Glutamatergic neuron (in vitro differentiated cells): Measurements from ENCODE around the gene ATP1B1. TPM values are rescaled to one million over a fixed set of nuclear protein-coding genes. Genes with fewer than 3 reads are reported as not detected.

ENCODE experiments used
- DNase-seq: peaks from one replicate; pipeline ENCODE4 v3.0.0; 2022
- H3K27ac Mint-ChIP-seq: one replicate; pipeline ENCODE4 v1.8.0; 2020; ENCODE audit warnings: mild to moderate bottlenecking, mixed read lengths, inconsistent platforms; ENCODE audit not compliant: unreplicated experiment
- H3K27me3 Mint-ChIP-seq: one replicate; pipeline ENCODE4 v1.8.0; 2020; ENCODE audit warnings: mild to moderate bottlenecking, moderate library complexity, mixed read lengths, inconsistent platforms; ENCODE audit not compliant: unreplicated experiment
- H3K36me3 Mint-ChIP-seq: one replicate; pipeline ENCODE4 v1.8.0; 2020; ENCODE audit warnings: mild to moderate bottlenecking, mixed read lengths, inconsistent platforms; ENCODE audit not compliant: unreplicated experiment
- H3K4me1 Mint-ChIP-seq: one replicate; pipeline ENCODE4 v1.8.0; 2020; ENCODE audit warnings: mild to moderate bottlenecking, low read depth, mixed read lengths, inconsistent platforms; ENCODE audit not compliant: unreplicated experiment
- H3K4me3 Mint-ChIP-seq: one replicate; pipeline ENCODE4 v1.8.0; 2020; ENCODE audit warnings: mild to moderate bottlenecking, mixed read lengths, inconsistent platforms; ENCODE audit not compliant: unreplicated experiment
- H3K9me3 Mint-ChIP-seq: one replicate; pipeline ENCODE4 v1.8.0; 2020; ENCODE audit warnings: mild to moderate bottlenecking, moderate library complexity, mixed read lengths, inconsistent platforms; ENCODE audit not compliant: unreplicated experiment
- CTCF ChIP-seq: fragments of 200-600 bp; sonication (generic); IDR thresholded peaks from one replicate; pipeline ENCODE4 v1.5.0; 2021; ENCODE audit not compliant: partially characterized antibody, unreplicated experiment
- total RNA-seq: library from RNA; stranded (reverse); fragmentation: NEBNext Ultra II Directional; extraction: Animal tissue kit (Norgen Biotek cat#: 25700); gene quantifications from one replicate; pipeline ENCODE4 v1.2.1, GENCODE V29; 2021; ENCODE audit not compliant: unreplicated experiment

ATP1B1 gene
- total RNA-seq, 1 donor from 2014 or later = 108 TPM

DNA sequence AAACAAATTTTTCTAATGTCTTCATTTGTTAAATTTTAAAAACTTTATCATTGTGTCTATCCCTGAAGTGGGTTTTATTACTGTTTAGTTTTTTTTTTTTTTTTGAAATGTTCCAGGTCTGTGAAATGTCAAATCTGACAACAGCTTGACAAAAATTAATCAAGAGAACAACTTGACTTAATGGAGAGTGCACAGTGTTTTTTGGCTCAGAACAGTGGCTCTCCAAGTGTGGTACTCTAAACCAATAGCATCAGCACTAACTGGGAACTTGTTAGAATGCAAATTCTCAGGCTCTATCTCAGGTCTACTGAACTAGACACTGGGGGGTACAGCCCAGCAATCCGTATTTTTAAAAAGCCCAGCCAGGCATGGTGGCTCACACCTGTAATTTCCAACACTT is 49.2 kb downstream of the ATP1B1 start:
- Mint-ChIP-seq H3K27me3 (no peaks in the 10 kb centered on the region), H3K9me3 (peaks cover 3% of the 10 kb centered on the region), H3K4me1 (peaks cover 11% of the 10 kb centered on the region), H3K27ac (no peak overlapping the region), H3K36me3 (no peaks in the 10 kb centered on the region), H3K4me3 (no peak overlapping the region)
- no peak for TF ChIP-seq CTCF
- no peak for DNase-seq

DNA sequence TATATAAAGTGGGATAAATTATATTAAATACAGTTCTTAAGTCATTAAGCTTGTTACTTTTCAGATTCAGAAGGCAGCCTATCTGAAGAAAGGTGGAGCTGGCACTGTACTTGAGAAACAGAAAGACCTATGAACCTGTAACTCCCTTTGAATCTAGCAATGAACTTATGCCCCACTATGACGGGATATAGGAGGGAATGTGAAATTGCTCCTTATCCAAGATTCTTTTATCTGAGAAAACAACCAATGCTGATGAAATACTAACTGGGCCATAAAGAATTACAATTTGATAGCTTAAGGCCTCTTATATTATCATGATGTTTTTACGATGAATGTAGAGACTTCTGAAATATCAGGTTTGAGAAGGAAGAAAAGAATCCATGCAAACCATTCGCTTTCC is 50.1 kb downstream of the ATP1B1 start:
- no peak overlapping the region for H3K4me3 Mint-ChIP-seq
- peaks cover 11% of the 10 kb centered on the region for H3K4me1 Mint-ChIP-seq
- no peak overlapping the region for H3K27ac Mint-ChIP-seq
- no peaks in the 10 kb centered on the region for H3K27me3 Mint-ChIP-seq
- no peak for DNase-seq
- H3K36me3 Mint-ChIP-seq = no peaks in the 10 kb centered on the region
- H3K9me3 Mint-ChIP-seq = peaks cover 3% of the 10 kb centered on the region
- TF ChIP-seq CTCF = no peak

- Mint-ChIP-seq H3K4me3 (no peak overlapping the region), H3K4me1 (peaks cover 11% of the 10 kb centered on the region), H3K9me3 (peaks cover 3% of the 10 kb centered on the region), H3K36me3 (no peaks in the 10 kb centered on the region), H3K27ac (no peak overlapping the region), H3K27me3 (no peaks in the 10 kb centered on the region)
- TF ChIP-seq CTCF = no peak
- no peak for DNase-seq
Measured at GRCh38 chr1:169160845-169161495, 54.5 kb downstream of the ATP1B1 start.

DNA sequence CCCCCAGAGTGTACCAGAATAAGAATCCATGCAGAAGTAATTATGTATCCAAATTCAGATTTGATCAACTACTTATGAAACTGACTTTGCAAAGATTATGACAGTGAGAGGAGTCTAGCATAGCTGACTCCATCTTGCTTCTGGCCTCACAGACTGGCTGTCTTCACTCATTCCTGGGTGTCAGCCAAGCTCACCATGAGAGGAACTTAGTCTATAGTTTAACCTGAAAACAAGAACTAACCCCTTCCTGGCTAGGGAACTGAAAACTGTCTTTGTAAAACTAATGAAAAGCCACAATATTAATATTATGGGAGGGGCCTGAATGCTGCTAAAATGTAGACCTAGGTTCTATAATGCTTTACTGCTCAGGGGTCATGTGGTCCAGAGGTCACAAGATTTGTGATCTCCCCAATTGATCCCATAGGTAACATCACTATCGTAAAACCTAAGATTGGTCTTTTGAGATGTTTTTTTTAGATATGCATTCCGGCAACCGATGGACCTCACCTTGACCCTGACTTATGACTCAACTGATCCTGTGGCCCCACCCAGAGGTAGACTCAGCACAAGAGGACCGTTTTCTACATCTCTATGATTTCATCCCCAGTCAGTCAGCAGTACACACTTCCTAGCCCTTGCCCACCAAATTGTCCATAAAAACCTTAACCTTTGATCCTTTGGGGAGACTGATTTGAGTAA is 55.2 kb downstream of the ATP1B1 start:
- no peak for DNase-seq
- H3K9me3 Mint-ChIP-seq = peaks cover 3% of the 10 kb centered on the region
- H3K36me3 Mint-ChIP-seq = no peaks in the 10 kb centered on the region
- no peak overlapping the region for H3K4me3 Mint-ChIP-seq
- no peak for TF ChIP-seq CTCF
- H3K4me1 Mint-ChIP-seq = peaks cover 11% of the 10 kb centered on the region
- H3K27me3 Mint-ChIP-seq = no peaks in the 10 kb centered on the region
- H3K27ac Mint-ChIP-seq = no peak overlapping the region

DNA sequence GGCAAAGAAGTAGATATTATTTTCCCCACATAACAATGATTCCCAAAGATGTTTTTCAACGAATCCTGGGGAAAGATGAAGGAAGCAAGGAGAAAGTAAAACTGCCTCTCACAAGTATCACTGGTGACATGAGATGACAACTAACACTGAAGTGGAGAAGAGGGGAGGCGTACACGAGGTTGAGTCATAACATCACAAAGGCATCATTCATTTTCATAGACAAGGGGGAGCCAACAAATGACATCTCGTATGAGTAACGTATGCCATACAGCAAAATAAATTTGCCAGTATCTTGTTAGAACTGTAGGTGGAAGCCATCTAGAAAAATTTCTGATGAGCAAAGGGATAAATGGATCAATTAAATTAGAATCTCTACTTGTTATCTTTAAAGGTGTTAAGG is 56.6 kb downstream of the ATP1B1 start:
- H3K9me3 Mint-ChIP-seq = no peaks in the 10 kb centered on the region
- H3K4me3 Mint-ChIP-seq = no peak overlapping the region
- H3K27me3 Mint-ChIP-seq = no peaks in the 10 kb centered on the region
- no peak overlapping the region for H3K27ac Mint-ChIP-seq
- no peaks in the 10 kb centered on the region for H3K4me1 Mint-ChIP-seq
- TF ChIP-seq CTCF = no peak
- DNase-seq = no peak
- no peaks in the 10 kb centered on the region for H3K36me3 Mint-ChIP-seq
